GM19025 (cell line): ENCODE data around the gene TRAF1.

Experiments used
- ATAC-seq: cut with Tn5 transposase; IDR thresholded peaks from one replicate; pipeline ENCODE4 v1.9.1; 2021; ENCODE audit warnings: mild to moderate bottlenecking, low read depth, moderate library complexity; ENCODE audit not compliant: unreplicated experiment

TRAF1 gene

DNA sequence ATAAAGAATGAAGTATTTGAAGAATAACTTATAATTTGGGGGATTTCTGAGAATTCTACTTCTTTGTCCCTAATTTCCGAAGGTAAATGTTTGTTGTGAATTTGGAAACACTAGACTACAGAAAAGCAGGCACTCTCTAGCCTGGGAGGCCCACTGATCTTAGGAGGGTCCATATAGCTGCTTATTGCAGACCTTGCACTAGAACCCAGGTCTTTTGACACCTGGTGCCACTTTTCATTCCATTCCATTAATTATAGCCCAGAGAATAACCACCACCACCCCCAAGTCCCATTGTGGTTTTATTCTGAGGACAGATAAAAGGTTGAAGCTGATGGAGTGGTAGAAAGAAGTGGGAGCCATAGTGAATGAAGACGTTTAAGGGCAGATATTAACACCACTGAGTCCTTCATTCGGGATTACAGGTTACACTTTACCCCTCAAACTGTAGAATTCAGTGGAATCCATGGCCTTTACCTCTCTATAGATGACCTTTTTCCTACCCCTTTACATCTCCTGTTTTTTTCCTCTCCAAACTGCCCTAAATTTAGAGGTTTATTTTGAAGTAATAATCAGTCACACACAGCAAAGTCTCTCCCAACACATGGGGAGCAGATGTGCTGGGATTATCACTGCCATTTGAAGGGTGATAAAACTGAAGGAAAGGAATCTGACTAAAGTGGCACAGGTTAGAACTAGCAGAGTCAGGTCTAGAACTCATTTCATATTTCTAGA, 71.8 kb downstream of the TRAF1 start:
- no peak for ATAC-seq

DNA sequence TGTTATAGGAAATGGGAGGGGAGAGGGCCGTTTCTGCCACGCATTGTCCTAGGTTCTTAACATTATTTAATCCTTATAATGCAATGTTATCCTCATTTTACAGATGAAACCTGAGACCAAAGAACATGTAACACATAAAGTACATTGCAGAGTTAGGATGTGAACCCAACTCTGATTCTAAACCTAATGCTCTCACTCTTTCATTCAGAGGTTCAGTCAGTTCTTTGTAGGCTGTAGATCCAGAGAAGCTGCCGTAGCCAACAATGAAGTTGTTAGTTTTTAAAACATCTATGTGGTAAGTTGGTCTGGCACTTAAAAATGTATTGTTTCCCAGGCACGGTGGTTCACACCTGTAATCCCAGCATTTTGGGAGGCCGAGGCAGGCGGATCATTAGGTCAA, 73.4 kb downstream of the TRAF1 start:
- no peak for ATAC-seq
